Loucy (cell line): Measurements from ENCODE around the gene TSPYL2.

ENCODE experiments used
- H2AFZ ChIP-seq: fragments of 200-600 bp; sonication (generic); 2 replicates; pipeline ENCODE4 v1.6.0; 2016; ENCODE audit warnings: antibody characterized with exemption, mild to moderate bottlenecking, low read length, moderate library complexity
- H3F3A ChIP-seq: fragments of 200-600 bp; 2 replicates; pipeline ENCODE4 v1.6.0; 2016; ENCODE audit warnings: antibody characterized with exemption, low read depth, mild to moderate bottlenecking
- H3K27me3 ChIP-seq: fragments of 200-600 bp; sonication (generic); 2 replicates; pipeline ENCODE4 v1.6.1; 2014; ENCODE audit warnings: low read length, mild to moderate bottlenecking; ENCODE audit not compliant: insufficient read depth, poor library complexity, severe bottlenecking
- H3K36me3 ChIP-seq: fragments of 200-600 bp; sonication (generic); 2 replicates; pipeline ENCODE4 v1.6.1; 2016; ENCODE audit warnings: low read length; ENCODE audit not compliant: insufficient read depth
- H3K4me1 ChIP-seq: fragments of 200-600 bp; sonication (generic); 2 replicates; pipeline ENCODE4 v1.5.1; 2014; ENCODE audit warnings: low read length, mild to moderate bottlenecking; ENCODE audit not compliant: insufficient read depth, poor library complexity, severe bottlenecking
- H3K4me2 ChIP-seq: fragments of 200-600 bp; sonication (generic); 2 replicates; pipeline ENCODE4 v1.6.0; 2014; ENCODE audit warnings: antibody characterized with exemption, low read length, low read depth, mild to moderate bottlenecking; ENCODE audit not compliant: poor library complexity, severe bottlenecking
- H3K4me3 ChIP-seq: fragments of 200-600 bp; sonication (generic); 2 replicates; pipeline ENCODE4 v1.5.1; 2014; ENCODE audit warnings: low read length, mild to moderate bottlenecking, mixed read lengths; ENCODE audit not compliant: poor library complexity, severe bottlenecking
- H3K79me2 ChIP-seq: fragments of 200-600 bp; sonication (generic); 2 replicates; pipeline ENCODE4 v1.6.1; 2014; ENCODE audit warnings: low read length; ENCODE audit not compliant: insufficient read depth
- H3K9ac ChIP-seq: fragments of 200-600 bp; sonication (generic); 2 replicates; pipeline ENCODE4 v1.6.0; 2014; ENCODE audit warnings: mild to moderate bottlenecking, low read depth, low read length, moderate library complexity; ENCODE audit not compliant: poor library complexity, severe bottlenecking
- H3K9me2 ChIP-seq: fragments of 200-600 bp; sonication (generic); replicated peaks from 2 replicates; pipeline ENCODE4 v1.6.1; 2016; ENCODE audit warnings: low read depth, low read length, mixed read lengths
- H3K9me3 ChIP-seq: fragments of 200-600 bp; sonication (generic); 2 replicates; pipeline ENCODE4 v1.6.1; 2014; ENCODE audit warnings: mild to moderate bottlenecking, antibody characterized with exemption, low read length, low read depth; ENCODE audit not compliant: insufficient read depth
- H4K20me1 ChIP-seq: fragments of 200-600 bp; sonication (generic); 2 replicates; pipeline ENCODE4 v1.6.0; 2014; ENCODE audit warnings: antibody characterized with exemption, low read length, mild to moderate bottlenecking; ENCODE audit not compliant: insufficient read depth, poor library complexity, severe bottlenecking
- CTCF ChIP-seq: fragments of 200-600 bp; sonication (generic); conservative IDR thresholded peaks from 2 replicates; pipeline ENCODE4 v1.5.1; 2014; ENCODE audit warnings: mild to moderate bottlenecking, antibody characterized with exemption, low read length
- EZH2phosphoT487 ChIP-seq: fragments of 200-600 bp; IDR thresholded peaks from 2 replicates; pipeline ENCODE4 v1.6.1; 2018; ENCODE audit warnings: antibody characterized with exemption, mild to moderate bottlenecking, moderate library complexity, borderline replicate concordance

The TSPYL2 gene

GRCh38 chrX:53084043-53084570, 1.9 kb downstream of the TSPYL2 start:
- TF ChIP-seq EZH2phosphoT487 = no peak
- TF ChIP-seq CTCF = no peak
- Histone ChIP-seq H3K9ac (no peak overlapping the region), H2AFZ (no peak overlapping the region), H3K9me3 (no peaks in the 10 kb centered on the region), H3K79me2 (peaks cover 17% of the 10 kb centered on the region; the same call in 1 of the 2 replicates), H3K4me1 (no peaks in the 10 kb centered on the region), H4K20me1 (peaks cover 7% of the 10 kb centered on the region), H3K36me3 (peaks cover 5% of the 10 kb centered on the region; the same call in 1 of the 2 replicates), H3K4me3 (peak overlapping the region; percentile 79), H3F3A (no peaks in the 10 kb centered on the region), H3K27me3 (no peaks in the 10 kb centered on the region), H3K4me2 (peak overlapping the region; percentile 91), H3K9me2 (no peaks in the 10 kb centered on the region)

- H3K9me2 ChIP-seq = no peaks in the 10 kb centered on the region
- no peak overlapping the region for H2AFZ ChIP-seq
- no peak overlapping the region for H3K9ac ChIP-seq
- H4K20me1 ChIP-seq = peaks cover 7% of the 10 kb centered on the region
- no peaks in the 10 kb centered on the region for H3K9me3 ChIP-seq
- no peaks in the 10 kb centered on the region for H3F3A ChIP-seq
- TF ChIP-seq EZH2phosphoT487 = no peak
- TF ChIP-seq CTCF = no peak
- no peaks in the 10 kb centered on the region for H3K4me1 ChIP-seq
- H3K27me3 ChIP-seq = no peaks in the 10 kb centered on the region
- H3K4me3 ChIP-seq = no peak overlapping the region
- H3K36me3 ChIP-seq = peaks cover 5% of the 10 kb centered on the region; the same call in 1 of the 2 replicates
- no peak overlapping the region for H3K4me2 ChIP-seq
- peaks cover 17% of the 10 kb centered on the region; the same call in 1 of the 2 replicates for H3K79me2 ChIP-seq
These were observed 2.7 kb downstream of the TSPYL2 start for GRCh38 chrX:53084863-53085262.

GRCh38 chrX:53085661-53086229, 3.6 kb downstream of the TSPYL2 start:
- TF ChIP-seq CTCF = no peak
- TF ChIP-seq EZH2phosphoT487 = no peak
- H3K36me3 ChIP-seq = peaks cover 5% of the 10 kb centered on the region; the same call in 1 of the 2 replicates
- H3K27me3 ChIP-seq = no peaks in the 10 kb centered on the region
- peaks cover 7% of the 10 kb centered on the region for H4K20me1 ChIP-seq
- H3K4me3 ChIP-seq = no peak overlapping the region
- peaks cover 17% of the 10 kb centered on the region; the same call in 1 of the 2 replicates for H3K79me2 ChIP-seq
- no peak overlapping the region for H3K9ac ChIP-seq
- H3K4me2 ChIP-seq = no peak overlapping the region
- H3K9me3 ChIP-seq = no peaks in the 10 kb centered on the region
- no peaks in the 10 kb centered on the region for H3K4me1 ChIP-seq
- H3F3A ChIP-seq = no peaks in the 10 kb centered on the region
- no peaks in the 10 kb centered on the region for H3K9me2 ChIP-seq
- no peak overlapping the region for H2AFZ ChIP-seq
